NT2/D1 (cell line): ENCODE results near the gene P4HA2.

Experiments
- SUZ12 ChIP-seq: IDR thresholded peaks from 2 replicates; pipeline ENCODE4 v1.6.1; 2011; ENCODE audit not compliant: insufficient read length, insufficient read depth; ENCODE audit errors: extremely low read depth
- YY1 ChIP-seq: IDR thresholded peaks from 2 replicates; pipeline ENCODE4 v1.6.1; 2011; ENCODE audit not compliant: insufficient read length, insufficient read depth

DNA sequence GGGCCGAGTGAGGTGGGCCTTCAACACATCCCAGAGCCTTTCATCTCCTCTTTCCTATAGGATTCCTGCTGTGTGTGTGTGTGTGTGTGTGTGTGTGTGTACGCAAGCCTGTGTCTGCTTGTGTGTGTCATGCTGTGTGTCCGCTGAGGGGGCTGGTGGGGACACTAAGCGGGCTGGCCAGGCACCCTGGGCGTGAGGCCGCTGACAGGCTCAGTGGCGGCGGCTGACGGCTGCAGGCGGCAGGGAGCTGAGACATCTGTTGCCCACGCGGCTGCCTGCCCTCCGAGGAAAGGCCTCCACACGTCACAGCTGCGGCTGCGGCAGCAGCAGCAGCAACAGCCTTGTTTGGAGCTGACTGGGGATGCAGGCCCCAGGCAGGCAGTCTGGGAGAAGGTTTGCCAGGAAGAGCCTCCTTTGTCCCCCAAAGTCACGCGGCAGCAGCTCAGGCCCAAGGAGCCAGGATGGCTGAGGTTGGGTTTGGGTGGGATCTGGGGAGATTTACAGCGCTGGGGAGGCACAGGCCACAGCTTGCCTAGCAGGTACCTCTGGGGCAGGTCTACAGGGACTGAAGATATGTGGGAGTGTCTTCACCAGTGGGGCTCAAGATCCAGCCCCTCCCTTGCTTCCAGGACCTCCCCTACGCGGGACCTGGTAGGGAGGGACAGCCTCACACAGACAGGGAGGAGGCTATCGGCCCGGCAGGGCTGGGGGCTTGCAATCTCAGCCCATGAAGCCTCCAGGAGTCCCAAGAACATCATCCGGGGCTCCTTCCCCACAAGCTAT lies 31.6 kb upstream of the P4HA2 start:
- TF ChIP-seq YY1 = no peak
- TF ChIP-seq SUZ12 = no peak
